Mesenchymal stem cell (in vitro differentiated cells and primary cell): ENCODE data around the gene BCAP31.

ENCODE experiments used
- DNase-seq: peaks from one replicate; pipeline ENCODE4 v3.0.0-alpha.2; 2013
- H2AFZ ChIP-seq: one replicate; pipeline ENCODE4 v1.6.1; 2013; ENCODE audit warnings: low read depth, mild to moderate bottlenecking, control low read depth, inconsistent platforms, low read length, moderate library complexity
- H2AK5ac ChIP-seq: 2 replicates; pipeline ENCODE4 v1.6.1; 2013; ENCODE audit warnings: low read length, moderate library complexity, mild to moderate bottlenecking, inconsistent platforms; ENCODE audit not compliant: severe bottlenecking
- H2BK120ac ChIP-seq: one replicate; pipeline ENCODE4 v1.6.1; 2013; ENCODE audit warnings: low read depth, mild to moderate bottlenecking, inconsistent platforms, low read length, moderate library complexity
- H2BK12ac ChIP-seq, 2 experiments: one replicate each; pipeline ENCODE4 v1.6.1; 2013; ENCODE audit warnings: inconsistent platforms in 2 of 2, low read length in 2 of 2, mild to moderate bottlenecking in 2 of 2, moderate library complexity in 2 of 2, control low read depth in 1 of 2
- H2BK15ac ChIP-seq: one replicate; pipeline ENCODE4 v1.6.1; 2013; ENCODE audit warnings: mild to moderate bottlenecking, low read depth, inconsistent platforms; ENCODE audit not compliant: poor library complexity, severe bottlenecking
- H2BK5ac ChIP-seq: 2 replicates; pipeline ENCODE4 v1.6.1; 2013; ENCODE audit warnings: low read depth, mild to moderate bottlenecking, low read length, control low read depth, inconsistent platforms; ENCODE audit not compliant: poor library complexity, severe bottlenecking
- H3K14ac ChIP-seq, 2 experiments: one replicate each; pipeline ENCODE4 v1.6.1; 2013; ENCODE audit warnings: inconsistent platforms in 2 of 2, low read length in 2 of 2, control low read depth in 1 of 2, mild to moderate bottlenecking in 1 of 2, moderate library complexity in 1 of 2
- H3K18ac ChIP-seq, 2 experiments: one replicate each; pipeline ENCODE4 v1.6.1; 2013; ENCODE audit warnings: inconsistent platforms in 2 of 2, low read length in 2 of 2, control low read depth in 1 of 2, low read depth in 1 of 2, mild to moderate bottlenecking in 1 of 2
- H3K23ac ChIP-seq, 2 experiments: one replicate each; pipeline ENCODE4 v1.6.1; 2013; ENCODE audit warnings: inconsistent platforms in 2 of 2, low read length in 2 of 2, mild to moderate bottlenecking in 2 of 2, moderate library complexity in 2 of 2, control low read depth in 1 of 2
- H3K27ac ChIP-seq: 2 replicates; pipeline ENCODE4 v1.5.1; 2013; ENCODE audit warnings: mild to moderate bottlenecking, moderate library complexity, low read length, control low read depth, inconsistent platforms; ENCODE audit not compliant: poor library complexity, severe bottlenecking
- H3K27me3 ChIP-seq, 2 experiments: 2 replicates each; pipeline versions ENCODE4 v1.6.1 to v1.7.0; 2013; ENCODE audit warnings: low read length in 2 of 2, mild to moderate bottlenecking in 2 of 2, moderate library complexity in 2 of 2, control low read depth in 1 of 2, inconsistent platforms in 1 of 2; ENCODE audit not compliant: control insufficient read depth in 1 of 2, insufficient read depth in 1 of 2
- H3K36me3 ChIP-seq, 2 experiments: 2 replicates each; pipeline versions ENCODE4 v1.6.1 to v1.7.0; 2013; ENCODE audit warnings: low read length in 2 of 2, control low read depth in 1 of 2, inconsistent platforms in 1 of 2, low read depth in 1 of 2, mild to moderate bottlenecking in 1 of 2; ENCODE audit not compliant: insufficient read depth in 2 of 2, control insufficient read depth in 1 of 2
- H3K4ac ChIP-seq, 2 experiments: one replicate each; pipeline ENCODE4 v1.6.1; 2013; ENCODE audit warnings: inconsistent platforms in 2 of 2, low read length in 2 of 2, mild to moderate bottlenecking in 2 of 2, moderate library complexity in 2 of 2, control low read depth in 1 of 2, low read depth in 1 of 2
- H3K4me1 ChIP-seq: 2 replicates; pipeline ENCODE4 v1.6.1; 2013; ENCODE audit warnings: low read depth, low read length, control low read depth; ENCODE audit not compliant: control insufficient read depth, insufficient read depth
- H3K4me2 ChIP-seq: 2 replicates; pipeline ENCODE4 v1.6.1; 2013; ENCODE audit warnings: low read length, mild to moderate bottlenecking, inconsistent platforms; ENCODE audit not compliant: poor library complexity, severe bottlenecking
- H3K4me3 ChIP-seq, 2 experiments: 2 replicates each; pipeline versions ENCODE4 v1.5.1 to v1.7.0; 2013; ENCODE audit warnings: low read length in 2 of 2, mild to moderate bottlenecking in 2 of 2, control low read depth in 1 of 2, low read depth in 1 of 2; ENCODE audit not compliant: insufficient read depth in 1 of 2
- H3K79me1 ChIP-seq: replicated peaks from 2 replicates; pipeline ENCODE4 v1.6.1; 2013; ENCODE audit warnings: mild to moderate bottlenecking, control low read depth, low read length, inconsistent platforms; ENCODE audit not compliant: poor library complexity, severe bottlenecking
- H3K9ac ChIP-seq: 2 replicates; pipeline ENCODE4 v1.7.0; 2013; ENCODE audit warnings: mild to moderate bottlenecking, low read length, moderate library complexity
- H3K9me3 ChIP-seq: 2 replicates; pipeline ENCODE4 v1.7.0; 2013; ENCODE audit warnings: mild to moderate bottlenecking, low read length; ENCODE audit not compliant: control insufficient read depth
- H4K8ac ChIP-seq: one replicate; pipeline ENCODE4 v1.6.1; 2013; ENCODE audit warnings: inconsistent platforms, mild to moderate bottlenecking, low read length, moderate library complexity
- H4K91ac ChIP-seq: one replicate; pipeline ENCODE4 v1.6.1; 2013; ENCODE audit warnings: mild to moderate bottlenecking, low read length, inconsistent platforms
- WGBS: methylation state at CpG from one replicate; pipeline ENCODE4 v1.1.7; 2013; ENCODE audit warnings: mixed read lengths; 5-methylcytosine and 5-hydroxymethylcytosine counted together

BCAP31 gene

DNA sequence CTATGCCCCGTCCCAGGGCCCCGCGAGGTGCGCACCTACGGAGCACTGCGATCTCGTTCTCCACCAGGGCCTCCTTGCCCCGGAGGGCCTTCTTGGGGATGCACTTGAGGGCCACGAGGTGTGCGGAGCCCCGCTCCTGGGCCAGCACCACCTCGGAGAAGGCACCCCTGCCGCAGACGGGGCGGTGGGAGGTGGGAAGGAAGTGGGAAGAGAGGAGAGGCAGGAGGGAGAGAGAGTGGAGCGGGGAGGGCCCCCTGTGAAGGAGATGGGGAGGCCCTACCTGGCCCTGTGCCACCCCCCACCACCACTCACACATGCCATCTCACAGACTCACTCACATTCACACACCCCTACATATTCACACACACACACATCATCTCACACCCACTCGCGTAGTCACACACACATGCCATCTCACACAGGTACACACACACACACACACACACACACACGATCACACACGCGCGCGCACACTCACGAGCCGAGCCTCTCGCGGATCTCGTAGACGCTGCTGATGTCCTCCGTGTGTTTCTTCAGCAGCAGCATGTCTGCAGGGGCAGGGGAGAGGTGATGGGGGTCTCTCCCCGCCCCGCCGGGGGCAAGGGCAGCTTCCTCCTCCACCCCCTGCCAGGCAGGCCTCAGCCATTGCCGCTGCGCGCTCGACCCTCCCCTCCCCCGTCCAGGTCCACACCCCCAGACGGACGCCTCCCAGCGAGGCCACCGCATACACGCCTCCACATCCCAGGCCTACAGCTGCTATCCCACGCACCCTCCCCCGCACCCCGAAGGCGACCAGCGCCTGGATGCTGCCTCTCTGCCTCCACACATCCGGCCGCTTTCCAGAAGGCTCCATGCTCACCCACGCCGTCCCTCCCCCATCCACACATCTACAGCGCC, 51.4 kb downstream of the BCAP31 start:
- peaks cover 2% of the 10 kb centered on the region for H3K4me1 ChIP-seq
- no peak overlapping the region for H3K18ac ChIP-seq
- no peak overlapping the region for H2BK120ac ChIP-seq
- no peak overlapping the region for H3K4ac ChIP-seq
- H3K23ac ChIP-seq, result no peak overlapping the region
- no peaks in the 10 kb centered on the region for H3K36me3 ChIP-seq
- no peak overlapping the region for H3K9ac ChIP-seq
- H3K79me1 ChIP-seq, result no peaks in the 10 kb centered on the region
- no peak overlapping the region for H3K4me3 ChIP-seq
- no peaks in the 10 kb centered on the region for H3K9me3 ChIP-seq
- no peak overlapping the region for H2BK15ac ChIP-seq
- H3K14ac ChIP-seq, result no peak overlapping the region
- no peak overlapping the region for H4K8ac ChIP-seq
- no peak overlapping the region for H3K4me2 ChIP-seq
- no peak overlapping the region for H4K91ac ChIP-seq
- no peak overlapping the region for H2BK12ac ChIP-seq
- H3K27me3 ChIP-seq, result peaks cover 17 to 55% of the 10 kb centered on the region in 2 experiments
- no peak for DNase-seq
- no peak overlapping the region for H2AK5ac ChIP-seq
- WGBS, result 39% methylated on average over 12 of the region's 53 CpGs
- H2AFZ ChIP-seq, result no peak overlapping the region
- H3K27ac ChIP-seq, result no peak overlapping the region
- H2BK5ac ChIP-seq, result no peak overlapping the region

DNA sequence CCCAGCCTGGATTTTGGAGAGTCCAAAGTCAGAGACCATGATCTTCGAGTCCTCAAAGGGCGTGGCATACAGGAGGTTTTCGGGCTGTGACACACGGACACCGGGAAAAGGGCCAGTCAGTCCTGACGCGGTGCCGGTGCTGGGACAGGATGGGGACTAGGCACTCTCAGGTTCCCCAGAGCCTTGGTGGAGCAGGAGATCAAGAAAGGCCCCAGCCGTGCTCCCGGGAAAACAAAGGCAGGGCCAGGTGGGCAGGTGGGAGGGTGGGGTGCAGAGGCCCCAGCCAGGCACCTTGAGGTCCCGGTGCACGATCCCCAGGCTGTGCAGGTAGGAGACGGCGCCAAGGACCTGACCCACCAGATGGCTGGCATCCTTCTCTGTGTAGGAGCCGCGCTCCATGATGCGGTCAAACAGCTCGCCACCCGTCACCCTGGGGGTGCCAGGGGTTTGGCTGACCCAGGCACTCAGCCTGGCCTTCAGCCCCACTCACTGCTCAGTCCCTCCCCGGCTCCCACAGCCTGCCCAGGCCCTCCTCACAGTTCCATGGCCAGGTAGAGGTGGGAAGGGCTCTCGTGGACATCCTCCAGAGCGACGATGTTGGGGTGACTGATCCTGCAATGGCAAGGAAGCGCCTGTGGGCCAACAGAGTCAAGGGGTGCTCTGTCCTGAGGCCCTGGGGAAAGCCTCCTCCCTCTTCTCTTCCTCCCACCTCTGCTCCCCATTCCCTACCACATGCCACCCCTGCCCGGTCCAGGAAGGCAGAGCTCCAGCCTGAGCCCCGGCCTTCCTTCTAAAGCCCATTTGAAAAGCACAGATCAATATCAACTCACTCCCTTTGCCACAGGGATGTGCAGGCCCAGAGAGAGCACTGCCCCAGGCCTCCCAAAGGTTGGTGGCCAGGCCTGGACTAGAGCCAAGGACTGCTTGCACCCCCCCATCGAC, 52.3 kb downstream of the BCAP31 start:
- Histone ChIP-seq H3K27me3 (peaks cover 17 to 61% of the 10 kb centered on the region in 2 experiments), H2AFZ (no peak overlapping the region), H3K27ac (no peak overlapping the region), H3K4me1 (peaks cover 5% of the 10 kb centered on the region), H3K18ac (no peak overlapping the region), H3K14ac (no peak overlapping the region), H2AK5ac (no peak overlapping the region), H3K9ac (no peak overlapping the region), H3K4me3 (no peak overlapping the region), H2BK12ac (no peak overlapping the region), H2BK15ac (no peak overlapping the region), H3K9me3 (peaks cover 2% of the 10 kb centered on the region), H4K8ac (no peak overlapping the region), H3K79me1 (no peaks in the 10 kb centered on the region), H2BK5ac (no peak overlapping the region), H3K36me3 (no peaks in the 10 kb centered on the region), H3K4ac (no peak overlapping the region), H3K4me2 (no peak overlapping the region), H2BK120ac (no peak overlapping the region), H3K23ac (no peak overlapping the region), H4K91ac (no peak overlapping the region)
- 91% methylated on average over 20 of the region's 27 CpGs for WGBS
- no peak for DNase-seq

DNA sequence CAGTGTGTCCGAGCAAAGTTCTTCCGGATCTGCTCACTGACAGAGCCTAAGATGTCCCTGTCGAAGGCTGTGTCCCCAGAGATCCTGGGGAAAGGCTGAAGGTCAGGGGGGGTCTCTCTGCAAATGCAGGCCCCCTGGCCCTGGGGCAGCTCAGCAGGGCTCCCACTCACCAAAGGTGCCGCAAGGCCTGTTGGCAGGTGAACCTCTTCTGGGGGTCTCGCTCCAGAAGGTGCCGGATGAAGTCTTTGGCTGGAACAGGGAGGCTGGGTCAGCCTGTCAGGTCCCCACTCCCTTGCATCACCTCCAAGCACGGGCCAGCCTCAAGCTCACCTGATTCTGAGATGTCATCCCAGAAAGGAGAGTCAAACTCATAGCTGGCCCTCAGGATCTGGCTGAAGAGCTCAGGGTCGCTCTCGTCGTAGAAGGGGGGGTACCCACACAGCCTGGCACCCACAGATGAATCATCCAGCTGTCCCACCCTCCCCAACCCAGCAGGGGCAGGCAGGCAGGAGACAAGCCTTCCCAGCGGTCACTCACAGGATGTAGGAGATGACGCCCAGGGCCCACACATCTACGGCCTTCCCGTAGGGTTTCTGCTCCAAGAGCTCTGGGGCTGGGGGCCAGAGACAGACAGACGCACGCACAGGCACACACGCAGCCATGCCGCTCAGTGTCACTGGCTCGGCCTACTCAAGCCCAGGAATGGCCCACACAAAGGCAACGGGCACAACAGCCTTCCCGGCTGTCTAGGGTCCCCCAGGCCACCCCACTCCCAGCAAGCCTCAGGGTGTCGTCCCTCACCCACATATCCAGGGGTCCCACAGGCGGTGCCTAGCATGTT, 53.2 kb downstream of the BCAP31 start:
- H2AFZ ChIP-seq, result no peak overlapping the region
- no peak overlapping the region for H3K4me2 ChIP-seq
- H4K8ac ChIP-seq, result no peak overlapping the region
- no peak overlapping the region for H2BK12ac ChIP-seq
- no peak overlapping the region for H3K27ac ChIP-seq
- no peak for DNase-seq
- H3K4ac ChIP-seq, result no peak overlapping the region
- H2BK5ac ChIP-seq, result no peak overlapping the region
- peaks cover 17 to 66% of the 10 kb centered on the region in 2 experiments for H3K27me3 ChIP-seq
- H2BK120ac ChIP-seq, result no peak overlapping the region
- no peaks in the 10 kb centered on the region for H3K79me1 ChIP-seq
- no peak overlapping the region for H2BK15ac ChIP-seq
- no peak overlapping the region for H3K4me3 ChIP-seq
- H3K14ac ChIP-seq, result no peak overlapping the region
- H3K36me3 ChIP-seq, result no peaks in the 10 kb centered on the region
- peaks cover 5% of the 10 kb centered on the region for H3K4me1 ChIP-seq
- H3K18ac ChIP-seq, result no peak overlapping the region
- no peak overlapping the region for H4K91ac ChIP-seq
- H3K9ac ChIP-seq, result no peak overlapping the region
- WGBS, result 93% methylated on average over 19 of the region's 23 CpGs
- no peak overlapping the region for H3K23ac ChIP-seq
- H3K9me3 ChIP-seq, result peaks cover 7% of the 10 kb centered on the region
- no peak overlapping the region for H2AK5ac ChIP-seq
